K562 (cell line): ENCODE data around the gene RNF187. TPM values are rescaled to one million over a fixed set of nuclear protein-coding genes. Genes with fewer than 3 reads are reported as not detected.

Experiments used
- ATAC-seq: fragments of 200-7000 bp; cut with Tn5 transposase; 3 replicates; pipeline ENCODE4 v1.9.1; 2020; ENCODE audit warnings: moderate library complexity
- BruUV-seq: library from RNA; stranded (reverse); fragments of 400-500 nt; replicated peaks from 2 replicates; lab custom pipeline; 2021; lab: Mats Ljungman, UMichigan
- CTCF ChIA-PET: fragments of 300-600 bp; formaldehyde crosslinking; extraction: SDS; loops from one replicate; lab custom pipeline; 2021; ENCODE audit warnings: low intra/inter-chr PET ratio; lab: Yijun Ruan, JAX
- POLR2A ChIA-PET: fragments of 300-600, 350-650 bp; sonication (Branson Sonifier 250); formaldehyde crosslinking; extraction: SDS; loops from one replicate; lab custom pipeline; 2021; ENCODE audit warnings: antibody characterized with exemption, inconsistent platforms; lab: Yijun Ruan, JAX
- DNase-seq, 4 experiments: peaks; one replicate each; pipeline versions ENCODE4 v3.0.0 to v3.0.0-alpha.2; 2011 to 2018; ENCODE audit warnings: low spot score in 3 of 4, mixed read lengths in 3 of 4; ENCODE audit errors: extremely low read depth in 1 of 4
- FAIRE-seq: peaks from 2 replicates; lab custom pipeline; 2011; peaks lifted over from hg19 to GRCh38; lab: Jason Lieb, UNC
- H2AFZ ChIP-seq: 2 replicates; pipeline ENCODE4 v1.6.0; 2011; ENCODE audit warnings: low read depth, low read length, control low read depth, inconsistent platforms
- H3K27ac ChIP-seq: fragments of 200-600 bp; 3 replicates; pipeline ENCODE4 v1.8.0; 2011; ENCODE audit warnings: low read depth, mild to moderate bottlenecking, control low read depth, inconsistent platforms, low read length, moderate library complexity, mixed read lengths; ENCODE audit errors: extremely low read depth
- H3K27me3 ChIP-seq, 2 experiments: fragments of 300-600 bp in 1 of 2; 2 replicates in 1 of 2; 3 replicates in 1 of 2; pipeline versions ENCODE4 v1.6.0 to v1.8.0; 2011; ENCODE audit warnings: inconsistent platforms in 2 of 2, low read length in 2 of 2, mild to moderate bottlenecking in 1 of 2, mixed read lengths in 1 of 2, moderate library complexity in 1 of 2; ENCODE audit not compliant: control insufficient read depth in 2 of 2, insufficient read depth in 2 of 2
- H3K36me3 ChIP-seq: fragments of 300-600 bp; 3 replicates; pipeline ENCODE4 v1.8.0; 2011; ENCODE audit warnings: mild to moderate bottlenecking, low read length, inconsistent platforms; ENCODE audit not compliant: control insufficient read depth, insufficient read depth
- H3K4me1 ChIP-seq, 2 experiments: fragments of 200-600 bp in 1 of 2; replicated peaks in 1 of 2; 2 replicates in 1 of 2; 3 replicates in 1 of 2; pipeline versions ENCODE4 v1.5.1 to v1.8.0; 2011; ENCODE audit warnings: inconsistent platforms in 2 of 2, low read length in 2 of 2, mild to moderate bottlenecking in 1 of 2, mixed read lengths in 1 of 2, moderate library complexity in 1 of 2; ENCODE audit not compliant: control insufficient read depth in 2 of 2, insufficient read depth in 2 of 2
- H3K4me2 ChIP-seq: 2 replicates; pipeline ENCODE4 v1.6.1; 2011; ENCODE audit warnings: low read length, control low read depth, inconsistent platforms, mixed read lengths; ENCODE audit not compliant: insufficient read depth
- H3K4me3 ChIP-seq: fragments of 200-600 bp; sonication (generic), shearing (Covaris generic); 2 replicates; pipeline ENCODE4 v1.5.1; 2016; ENCODE audit warnings: control low read depth, inconsistent platforms
- H3K79me2 ChIP-seq: fragments of 200-600 bp; 3 replicates; pipeline ENCODE4 v1.8.0; 2011; ENCODE audit warnings: low read length, inconsistent platforms; ENCODE audit not compliant: control insufficient read depth, insufficient read depth
- H3K9ac ChIP-seq, 2 experiments: 2 replicates each; pipeline versions ENCODE4 v1.6.0 to v1.6.1; 2011; ENCODE audit warnings: low read depth in 2 of 2, low read length in 2 of 2, control low read depth in 1 of 2, inconsistent platforms in 1 of 2, mild to moderate bottlenecking in 1 of 2, mixed read lengths in 1 of 2; ENCODE audit not compliant: insufficient read depth in 1 of 2
- H3K9me1 ChIP-seq: one replicate; pipeline ENCODE4 v1.6.0; 2011; ENCODE audit warnings: inconsistent platforms, mild to moderate bottlenecking, low read length, moderate library complexity; ENCODE audit not compliant: control insufficient read depth, insufficient read depth
- H3K9me3 ChIP-seq: replicated peaks from 2 replicates; pipeline ENCODE4 v1.5.1; 2011; ENCODE audit warnings: low read depth, low read length, inconsistent platforms; ENCODE audit not compliant: control insufficient read depth, insufficient read depth
- H4K20me1 ChIP-seq: replicated peaks from 2 replicates; pipeline ENCODE4 v1.6.1; 2011; ENCODE audit warnings: low read length, inconsistent platforms, mixed read lengths; ENCODE audit not compliant: control insufficient read depth, insufficient read depth
- BDP1 ChIP-seq: IDR thresholded peaks from 3 replicates; pipeline ENCODE4 v1.6.1; 2011; ENCODE audit not compliant: insufficient read length, insufficient read depth
- GATAD2B ChIP-seq: fragments of 450-650 bp; IDR thresholded peaks from 2 replicates; pipeline ENCODE4 v1.6.1; 2017; ENCODE audit warnings: mild to moderate bottlenecking, borderline replicate concordance
- KAT8 ChIP-seq: fragments of 450-650 bp; IDR thresholded peaks from 2 replicates; pipeline ENCODE4 v1.6.1; 2016; ENCODE audit warnings: low read depth, mild to moderate bottlenecking
- PHF20 ChIP-seq: fragments of 450-650 bp; IDR thresholded peaks from 2 replicates; pipeline ENCODE4 v1.6.1; 2018; ENCODE audit not compliant: partially characterized antibody
- POLR2B ChIP-seq: fragments of 450-650 bp; IDR thresholded peaks from 2 replicates; pipeline ENCODE4 v1.6.1; 2018; ENCODE audit warnings: low read depth; ENCODE audit not compliant: partially characterized antibody
- ZBTB5 ChIP-seq: fragments of 450-650 bp; IDR thresholded peaks from 2 replicates; pipeline ENCODE4 v1.6.1; 2017; ENCODE audit warnings: antibody characterized with exemption
- ZNF140 ChIP-seq: fragments of 250-450 bp; sonication (Bioruptor Pico); IDR thresholded peaks from 2 replicates; pipeline ENCODE4 v1.8.0; 2021; ENCODE audit warnings: moderate library complexity, mild to moderate bottlenecking, inconsistent platforms
- ZNF609 ChIP-seq: sonication (generic); formaldehyde crosslinking; IDR thresholded peaks from 2 replicates; pipeline ENCODE4 v1.8.1; 2023; ENCODE audit warnings: missing genetic modification reagents, mild to moderate bottlenecking, borderline replicate concordance
- WGBS: fragments of 100-300 bp; shearing (Covaris generic); methylation state at CpG from one replicate; pipeline ENCODE4 v1.1.6; 2016; ENCODE audit warnings: low coverage, mixed read lengths; ENCODE audit not compliant: insufficient coverage; ENCODE audit errors: missing lambda C conversion rate; 5-methylcytosine and 5-hydroxymethylcytosine counted together
- in situ Hi-C: fragments of 300-500 bp; cut with MboI; formaldehyde crosslinking; loops from 4 replicates; pipeline ENCODE4 v1.15.0; 2018; ENCODE audit warnings: inconsistent platforms, mixed read lengths
- intact Hi-C: fragments of 100-400 bp; cut with micrococcal nuclease; formaldehyde crosslinking; loops from 2 replicates; pipeline ENCODE4 v1.14.2; 2022
- polyA plus RNA-seq, 8 experiments: library from polyadenylated mRNA; depleted of rRNA in 4 of 8; stranded (reverse) in 5 of 8; unstranded in 3 of 8; fragments of >200 nt; fragmentation: Nextera tagmentation in 2 of 8; fragmentation: Illumina TruSeq in 1 of 8; extraction: Ambion mirVana in 2 of 8; extraction: Trizol in 1 of 8; gene quantifications; 2 replicates each; pipeline versions ENCODE4 v1.2.1 to v1.2.3, GENCODE V29; 2011 to 2014; ENCODE audit warnings: inconsistent platforms in 1 of 8, missing spikeins in 1 of 8
- total RNA-seq, 7 experiments: library from RNA; depleted of rRNA in 6 of 7; stranded (reverse); fragments of >200 nt in 6 of 7; fragmentation: Illumina TruSeq in 2 of 7; extraction: Trizol in 2 of 7; gene quantifications; 2 replicates each; pipeline versions ENCODE4 v1.2.1 to v1.2.3, GENCODE V29; 2011 to 2021; ENCODE audit warnings: low replicate concordance in 1 of 7

The RNF187 gene
- total and polyA plus RNA-seq, 9 of the 15 experiments (the other 6 are each of a cell fraction or from before 2014, with no cell fraction given), result 2.3 to 119 (median 41.9) TPM

GRCh38 chr1:228513236-228513900, 26.2 kb downstream of the RNF187 start:
- Histone ChIP-seq H3K9ac (peak overlapping the region; percentile 5 to 61; a peak in 3 of 4 replicates), H3K27me3 (no peaks in the 10 kb centered on the region), H3K4me3 (no peak overlapping the region), H4K20me1 (no peaks in the 10 kb centered on the region), H3K36me3 (no peaks in the 10 kb centered on the region), H2AFZ (peak overlapping the region; percentile 67), H3K27ac (peak overlapping the region; percentile 69), H3K79me2 (no peaks in the 10 kb centered on the region), H3K4me1 (peaks cover 48 to 49% of the 10 kb centered on the region in 2 experiments), H3K9me1 (no peaks in the 10 kb centered on the region), H3K4me2 (peak overlapping the region; percentile 71), H3K9me3 (peaks cover 8% of the 10 kb centered on the region)
- peak; percentile 91 for ATAC-seq
- ChIA-PET CTCF (interaction anchor here (0.7 to 0.9 kb wide), 3 partner anchors 13 to 299 kb away, joined by 3 to 4 read pairs (median 3); no protein-coding TSS in a partner anchor), POLR2A (interaction anchor here (0.6 to 4.9 kb wide), 9 partner anchors 9 to 110 kb away, joined by 3 to 52 read pairs (median 3); a partner anchor contains a TSS)
- no TSS peak for BruUV-seq
- under 1% methylated on average over 14 of the region's 14 CpGs for WGBS
- FAIRE-seq, result peak; percentile 96
- in situ Hi-C loops, result loop anchor here (5.0 to 10.0 kb wide), 3 partner anchors 51 to 289 kb away; no protein-coding TSS in a partner anchor
- peak; percentile 88 to 99 (median 93) for DNase-seq
- intact Hi-C loops, result loop anchor here (1.0 kb wide), 2 partner anchors 41 to 56 kb away; a partner anchor contains a TSS
- peak; percentile 93; the same call in 1 of the 2 replicates for TF ChIP-seq GATAD2B
- TF ChIP-seq BDP1, result no peak
- no peak for TF ChIP-seq KAT8
- no peak; the same call in none of the 2 replicates for TF ChIP-seq ZNF609
- no peak for TF ChIP-seq ZNF140 (CRISPR knock-in tag)
- TF ChIP-seq POLR2B, result no peak
- TF ChIP-seq ZBTB5, result no peak
- no peak for TF ChIP-seq PHF20
